Measurements from ENCODE around the gene SYT9.

Gene SYT9

DNA sequence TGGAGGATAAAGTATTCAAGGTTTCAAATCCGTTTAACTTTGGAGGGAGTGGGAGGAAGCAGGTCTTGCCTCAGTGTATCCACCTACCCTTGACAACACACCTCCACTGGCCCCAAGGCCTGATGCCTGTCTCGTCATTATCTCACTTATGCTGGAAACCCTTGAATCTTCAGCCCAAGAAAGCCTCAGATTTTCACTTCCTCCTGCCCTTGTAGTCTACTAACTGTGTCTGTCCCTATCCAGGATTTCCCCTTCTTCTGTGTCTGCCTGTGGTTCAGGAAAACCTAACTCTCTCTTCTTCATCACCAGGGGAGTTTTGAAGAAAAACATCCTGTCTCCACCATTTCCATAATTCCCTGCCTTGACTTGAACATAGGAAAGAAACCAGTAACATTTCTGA, 56.1 kb downstream of the SYT9 start:
- H3K4me3 ChIP-seq (ENCODE audit: low read length), result no peak overlapping the region
- 0 out of 2 replicates have a peak, but pooled peaks cover 2% of the 10 kb centered on the region for H3K27me3 ChIP-seq (ENCODE audit: control insufficient read depth, low read length)
- no peak overlapping the region for H3K4me2 ChIP-seq (ENCODE audit: low read length)
- H3F3A ChIP-seq (ENCODE audit: control insufficient read depth, insufficient read depth), result no peaks in the 10 kb centered on the region
- H3K36me3 ChIP-seq (ENCODE audit: control insufficient read depth, low read length), result no peaks in the 10 kb centered on the region
- no peaks in the 10 kb centered on the region; the same call in 1 of the 2 replicates for H3K9me3 ChIP-seq (ENCODE audit: control insufficient read depth, insufficient read depth, low read length)
- no peaks in the 10 kb centered on the region for H3K4me1 ChIP-seq (ENCODE audit: control insufficient read depth, low read length)
- H3K79me2 ChIP-seq (ENCODE audit: control insufficient read depth, low read length), result no peaks in the 10 kb centered on the region
- H4K20me1 ChIP-seq (ENCODE audit: control insufficient read depth, insufficient read depth, low read depth, low read length), result no peaks in the 10 kb centered on the region
- no peaks in the 10 kb centered on the region for H3K9me2 ChIP-seq (replicated peaks; ENCODE audit: control insufficient read depth, low read length)
- TF ChIP-seq, protein P1, sequence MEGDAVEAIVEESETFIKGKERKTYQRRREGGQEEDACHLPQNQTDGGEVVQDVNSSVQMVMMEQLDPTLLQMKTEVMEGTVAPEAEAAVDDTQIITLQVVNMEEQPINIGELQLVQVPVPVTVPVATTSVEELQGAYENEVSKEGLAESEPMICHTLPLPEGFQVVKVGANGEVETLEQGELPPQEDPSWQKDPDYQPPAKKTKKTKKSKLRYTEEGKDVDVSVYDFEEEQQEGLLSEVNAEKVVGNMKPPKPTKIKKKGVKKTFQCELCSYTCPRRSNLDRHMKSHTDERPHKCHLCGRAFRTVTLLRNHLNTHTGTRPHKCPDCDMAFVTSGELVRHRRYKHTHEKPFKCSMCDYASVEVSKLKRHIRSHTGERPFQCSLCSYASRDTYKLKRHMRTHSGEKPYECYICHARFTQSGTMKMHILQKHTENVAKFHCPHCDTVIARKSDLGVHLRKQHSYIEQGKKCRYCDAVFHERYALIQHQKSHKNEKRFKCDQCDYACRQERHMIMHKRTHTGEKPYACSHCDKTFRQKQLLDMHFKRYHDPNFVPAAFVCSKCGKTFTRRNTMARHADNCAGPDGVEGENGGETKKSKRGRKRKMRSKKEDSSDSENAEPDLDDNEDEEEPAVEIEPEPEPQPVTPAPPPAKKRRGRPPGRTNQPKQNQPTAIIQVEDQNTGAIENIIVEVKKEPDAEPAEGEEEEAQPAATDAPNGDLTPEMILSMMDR (IDR thresholded peaks at IDR 0.05; ENCODE audit: low read depth, low read length, poor library complexity, severe bottlenecking), result no peak
- TF ChIP-seq EZH2phosphoT487 (IDR thresholded peaks at IDR 0.05; ENCODE audit: borderline replicate concordance, low read length), result no peak
- no peak overlapping the region for H3K27ac ChIP-seq (ENCODE audit: low read depth, low read length)

DNA sequence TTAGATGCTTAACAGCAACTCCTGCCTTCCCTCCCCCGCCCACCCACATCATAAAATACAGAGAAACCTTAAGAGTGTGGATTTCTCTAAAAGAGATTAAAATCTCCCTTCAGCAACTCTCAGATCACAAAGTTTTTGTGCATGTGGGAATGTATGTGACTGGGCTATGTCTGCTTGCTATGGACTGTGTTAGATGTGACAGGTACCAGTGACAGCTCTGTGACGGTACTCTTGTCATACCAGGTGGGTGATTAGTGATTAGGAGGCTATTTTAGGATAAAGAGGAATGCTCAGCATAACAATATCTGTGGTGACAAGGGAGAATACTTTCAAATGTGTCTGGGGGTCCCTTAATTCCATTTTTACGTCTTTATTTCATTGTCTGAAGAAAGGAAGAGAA, 60.2 kb downstream of the SYT9 start:
- Histone ChIP-seq H3K4me3 (ENCODE audit: low read length) (no peak overlapping the region), H3K79me2 (ENCODE audit: control insufficient read depth, low read length) (no peaks in the 10 kb centered on the region), H3F3A (ENCODE audit: control insufficient read depth, insufficient read depth) (no peaks in the 10 kb centered on the region), H3K9me2 (replicated peaks; ENCODE audit: control insufficient read depth, low read length) (no peaks in the 10 kb centered on the region), H3K36me3 (ENCODE audit: control insufficient read depth, low read length) (no peaks in the 10 kb centered on the region), H3K4me1 (ENCODE audit: control insufficient read depth, low read length) (no peaks in the 10 kb centered on the region), H3K27ac (ENCODE audit: low read depth, low read length) (no peak overlapping the region), H3K9me3 (ENCODE audit: control insufficient read depth, insufficient read depth, low read length) (no peaks in the 10 kb centered on the region; the same call in 1 of the 2 replicates), H3K4me2 (ENCODE audit: low read length) (no peak overlapping the region), H3K27me3 (ENCODE audit: control insufficient read depth, low read length) (0 out of 2 replicates have a peak, but pooled peaks cover 2% of the 10 kb centered on the region), H4K20me1 (ENCODE audit: control insufficient read depth, insufficient read depth, low read depth, low read length) (no peaks in the 10 kb centered on the region)
- TF ChIP-seq, protein P1 (IDR thresholded peaks at IDR 0.05; ENCODE audit: low read depth, low read length, poor library complexity, severe bottlenecking), result no peak
- no peak for TF ChIP-seq EZH2phosphoT487 (IDR thresholded peaks at IDR 0.05; ENCODE audit: borderline replicate concordance, low read length)

DNA sequence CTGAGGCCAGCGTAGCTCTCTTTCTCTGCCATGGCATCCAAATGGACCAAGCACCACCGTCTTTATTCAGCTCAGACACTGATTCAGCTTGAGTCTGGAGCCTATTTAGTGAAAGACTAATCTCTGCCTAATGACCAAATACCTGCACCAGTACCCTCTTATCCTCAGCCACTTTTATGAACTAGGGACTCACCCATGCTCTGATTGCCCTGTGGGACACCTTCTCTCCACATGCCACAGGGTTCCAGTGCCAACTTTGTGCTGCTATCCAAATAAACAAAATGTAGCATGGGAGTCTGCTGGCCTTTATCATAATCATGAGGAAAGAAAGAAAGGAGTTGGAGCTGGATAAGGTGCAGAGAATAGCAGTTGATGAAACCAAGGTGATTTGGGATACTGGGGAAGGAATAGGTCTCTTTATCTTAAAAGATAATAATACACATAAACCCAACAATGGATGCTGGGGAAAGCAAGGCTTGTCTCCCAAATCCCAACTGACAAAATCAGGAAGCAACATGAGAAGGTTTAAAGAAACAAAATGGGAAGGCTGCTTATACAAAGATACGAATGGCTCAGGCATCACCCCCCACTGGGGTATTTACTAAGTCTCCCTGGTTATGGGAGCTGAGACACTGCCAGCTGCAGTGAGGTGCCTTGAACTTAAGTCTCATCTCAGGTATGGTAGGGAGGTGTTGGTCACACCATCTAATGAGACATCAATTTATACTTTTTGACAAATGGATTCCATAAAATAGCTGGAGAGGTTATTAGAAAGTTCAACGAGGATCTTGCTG, 63.3 kb downstream of the SYT9 start:
- H4K20me1 ChIP-seq (ENCODE audit: control insufficient read depth, insufficient read depth, low read depth, low read length), result no peaks in the 10 kb centered on the region
- no peak overlapping the region for H3K4me2 ChIP-seq (ENCODE audit: low read length)
- no peak overlapping the region for H3K4me3 ChIP-seq (ENCODE audit: low read length)
- H3K27ac ChIP-seq (ENCODE audit: low read depth, low read length), result no peak overlapping the region
- peaks cover 7% of the 10 kb centered on the region; the same call in 1 of the 2 replicates for H3K27me3 ChIP-seq (ENCODE audit: control insufficient read depth, low read length)
- H3K4me1 ChIP-seq (ENCODE audit: control insufficient read depth, low read length), result no peaks in the 10 kb centered on the region
- TF ChIP-seq, protein P1 (IDR thresholded peaks at IDR 0.05; ENCODE audit: low read depth, low read length, poor library complexity, severe bottlenecking), result no peak
- no peak for TF ChIP-seq EZH2phosphoT487 (IDR thresholded peaks at IDR 0.05; ENCODE audit: borderline replicate concordance, low read length)
- no peaks in the 10 kb centered on the region for H3F3A ChIP-seq (ENCODE audit: control insufficient read depth, insufficient read depth)
- no peaks in the 10 kb centered on the region for H3K9me3 ChIP-seq (ENCODE audit: control insufficient read depth, insufficient read depth, low read length)
- no peaks in the 10 kb centered on the region for H3K79me2 ChIP-seq (ENCODE audit: control insufficient read depth, low read length)
- H3K36me3 ChIP-seq (ENCODE audit: control insufficient read depth, low read length), result no peaks in the 10 kb centered on the region
- no peaks in the 10 kb centered on the region for H3K9me2 ChIP-seq (replicated peaks; ENCODE audit: control insufficient read depth, low read length)
